Hepatocyte (in vitro differentiated cells): ENCODE measurements around the gene COL19A1. TPM values are rescaled to one million over a fixed set of nuclear protein-coding genes. Genes with fewer than 3 reads are reported as not detected.

Experiments
- DNase-seq: peaks from one replicate; pipeline ENCODE4 v3.0.0-alpha.2; 2016; ENCODE audit warnings: low spot score
- H2AFZ ChIP-seq: fragments of 200-600 bp; sonication (generic); 2 replicates; pipeline ENCODE4 v1.6.0; 2016; ENCODE audit warnings: antibody characterized with exemption, mild to moderate bottlenecking
- H3K27ac ChIP-seq: fragments of 200-600 bp; sonication (generic); 2 replicates; pipeline ENCODE4 v1.5.1; 2016; ENCODE audit warnings: mild to moderate bottlenecking
- H3K27me3 ChIP-seq: fragments of 200-600 bp; sonication (generic); 2 replicates; pipeline ENCODE4 v1.6.1; 2016
- H3K36me3 ChIP-seq: fragments of 200-600 bp; sonication (generic); replicated peaks from 2 replicates; pipeline ENCODE4 v1.5.1; 2016; ENCODE audit warnings: low read depth; ENCODE audit not compliant: insufficient read depth
- H3K4me1 ChIP-seq: fragments of 200-600 bp; sonication (generic); 2 replicates; pipeline ENCODE4 v1.5.1; 2016; ENCODE audit warnings: mild to moderate bottlenecking, moderate library complexity; ENCODE audit not compliant: insufficient read depth
- H3K4me2 ChIP-seq: fragments of 200-600 bp; sonication (generic); 2 replicates; pipeline ENCODE4 v1.6.0; 2016
- H3K4me3 ChIP-seq: fragments of 200-600 bp; sonication (generic); 2 replicates; pipeline ENCODE4 v1.5.1; 2016; ENCODE audit warnings: mild to moderate bottlenecking
- H3K79me2 ChIP-seq: fragments of 200-600 bp; sonication (generic); 2 replicates; pipeline ENCODE4 v1.6.0; 2017; ENCODE audit warnings: mild to moderate bottlenecking
- H3K9me2 ChIP-seq: fragments of 200-600 bp; sonication (generic); replicated peaks from 2 replicates; pipeline ENCODE4 v1.6.0; 2017; ENCODE audit warnings: mild to moderate bottlenecking; ENCODE audit not compliant: insufficient read depth
- H3K9me3 ChIP-seq: fragments of 200-600 bp; sonication (generic); 2 replicates; pipeline ENCODE4 v1.5.1; 2016; ENCODE audit warnings: low read depth, mild to moderate bottlenecking
- H4K20me1 ChIP-seq: fragments of 200-600 bp; sonication (generic); 2 replicates; pipeline ENCODE4 v1.6.0; 2016; ENCODE audit warnings: mild to moderate bottlenecking; ENCODE audit not compliant: insufficient read depth, poor library complexity, severe bottlenecking
- CTCF ChIP-seq: fragments of 200-600 bp; sonication (generic); IDR thresholded peaks from 2 replicates; pipeline ENCODE4 v1.5.1; 2016; ENCODE audit warnings: antibody characterized with exemption, mild to moderate bottlenecking; ENCODE audit not compliant: poor library complexity
- EZH2 ChIP-seq: fragments of 200-600 bp; sonication (generic); IDR thresholded peaks from 2 replicates; pipeline ENCODE4 v1.6.1; 2016; ENCODE audit warnings: antibody characterized with exemption, mild to moderate bottlenecking, borderline replicate concordance
- EZH2phosphoT487 ChIP-seq: fragments of 200-600 bp; sonication (generic); IDR thresholded peaks from one replicate; pipeline ENCODE4 v1.6.1; 2018; ENCODE audit warnings: antibody characterized with exemption, mild to moderate bottlenecking, low read depth, moderate library complexity; ENCODE audit not compliant: unreplicated experiment, severe bottlenecking
- WGBS: methylation state at CpG from one replicate; pipeline ENCODE4 v1.1.6; 2016; ENCODE audit warnings: low lambda C conversion rate; ENCODE audit errors: missing lambda C conversion rate; 5-methylcytosine and 5-hydroxymethylcytosine counted together
- polyA plus RNA-seq: library from polyadenylated mRNA; unstranded; fragments of >200 nt; fragmentation: Nextera tagmentation; extraction: Ambion mirVana; gene quantifications from 2 replicates; pipeline ENCODE4 v1.2.1, GENCODE V29; 2016
- total RNA-seq: library from RNA; depleted of rRNA; stranded (reverse); fragments of >200 nt; gene quantifications from 2 replicates; pipeline ENCODE4 v1.2.3, GENCODE V29; 2014

COL19A1 gene
- total and polyA plus RNA-seq, 2 experiments from 2014 or later = 1.1 to 1.2 TPM

GRCh38 chr6:70172252-70172651 lies 305.9 kb downstream of the COL19A1 start:
- no peaks in the 10 kb centered on the region for H3K36me3 ChIP-seq
- 57% methylated on average over 2 of the region's 2 CpGs for WGBS

GRCh38 chr6:70175770-70176169 lies 309.4 kb downstream of the COL19A1 start:
- H3K4me2 ChIP-seq = no peak overlapping the region
- no peaks in the 10 kb centered on the region for H3K27me3 ChIP-seq
- no peaks in the 10 kb centered on the region for H4K20me1 ChIP-seq
- no peaks in the 10 kb centered on the region for H3K36me3 ChIP-seq
- WGBS = 90% methylated on average over 2 of the region's 2 CpGs
- no peak overlapping the region for H3K4me3 ChIP-seq
- TF ChIP-seq CTCF (no peak), EZH2 (no peak), EZH2phosphoT487 (no peak)
- no peaks in the 10 kb centered on the region for H3K4me1 ChIP-seq
- H3K79me2 ChIP-seq = no peaks in the 10 kb centered on the region
- DNase-seq = no peak
- no peaks in the 10 kb centered on the region for H3K9me3 ChIP-seq
- H3K9me2 ChIP-seq = no peaks in the 10 kb centered on the region
- H3K27ac ChIP-seq = no peak overlapping the region
- H2AFZ ChIP-seq = no peak overlapping the region

More at GRCh38 chr6:70172252-70172651, 305.9 kb downstream of the COL19A1 start:
- DNase-seq = no peak
- H3K9me3 ChIP-seq = no peaks in the 10 kb centered on the region
- TF ChIP-seq EZH2phosphoT487 (no peak), EZH2 (no peak), CTCF (no peak)
- no peaks in the 10 kb centered on the region for H4K20me1 ChIP-seq
- H3K4me2 ChIP-seq = no peak overlapping the region
- H2AFZ ChIP-seq = no peak overlapping the region
- no peaks in the 10 kb centered on the region for H3K27me3 ChIP-seq
- H3K4me3 ChIP-seq = no peak overlapping the region
- H3K9me2 ChIP-seq = no peaks in the 10 kb centered on the region
- H3K79me2 ChIP-seq = no peaks in the 10 kb centered on the region
- H3K4me1 ChIP-seq = no peaks in the 10 kb centered on the region
- peak overlapping the region; percentile 7 for H3K27ac ChIP-seq

- no peaks in the 10 kb centered on the region for H3K27me3 ChIP-seq
- no peak overlapping the region for H3K4me3 ChIP-seq
- H3K9me2 ChIP-seq = no peaks in the 10 kb centered on the region
- no peak overlapping the region for H2AFZ ChIP-seq
- H3K4me1 ChIP-seq = no peaks in the 10 kb centered on the region
- H4K20me1 ChIP-seq = no peaks in the 10 kb centered on the region
- H3K4me2 ChIP-seq = no peak overlapping the region
- TF ChIP-seq CTCF (no peak), EZH2 (no peak), EZH2phosphoT487 (no peak)
- no peak overlapping the region for H3K27ac ChIP-seq
- no peaks in the 10 kb centered on the region for H3K9me3 ChIP-seq
- WGBS = 84% methylated on average over 3 of the region's 3 CpGs
- no peaks in the 10 kb centered on the region for H3K36me3 ChIP-seq
- H3K79me2 ChIP-seq = no peaks in the 10 kb centered on the region
- no peak for DNase-seq
These were observed 310.6 kb downstream of the COL19A1 start for GRCh38 chr6:70176842-70177550.
